Upper lobe of left lung (tissue), 6 donors: Measurements from ENCODE around the gene BICRA. TPM values are rescaled to one million over a fixed set of nuclear protein-coding genes. Genes with fewer than 3 reads are reported as not detected.
A peak's percentile ranks its signal among the peaks of the same experiment; 100 is the strongest.
"Not testable (repeated sequence)": the region's sequence is repeated elsewhere in the genome, so short reads cannot be mapped to it uniquely, and the experiment has no call there.

Experiments
- ATAC-seq, 2 donors: fragments of 200-7000 bp; cut with Tn5 transposase; one replicate each; pipeline ENCODE4 v1.9.1; 2022; ENCODE audit warnings: mild to moderate bottlenecking in 2 of 2, moderate library complexity in 2 of 2; ENCODE audit not compliant: low FRiP score in 2 of 2
- DNase-seq, 2 donors: peaks; one replicate each; pipeline ENCODE4 v3.0.0-alpha.2; 2019 to 2020
- H3K27ac ChIP-seq, 4 donors: fragments of 200-600 bp; sonication (generic); one replicate each; pipeline ENCODE4 v1.5.1; 2016 to 2019
- H3K27me3 ChIP-seq, 4 donors: fragments of 200-600 bp; sonication (generic); one replicate each; pipeline ENCODE4 v1.5.1; 2017 to 2019
- H3K36me3 ChIP-seq, 4 donors: fragments of 200-600 bp; sonication (generic); one replicate each; pipeline ENCODE4 v1.5.1; 2016 to 2019
- H3K4me1 ChIP-seq, 4 donors: fragments of 200-600 bp; sonication (generic); one replicate each; pipeline ENCODE4 v1.5.1; 2018 to 2019
- H3K4me3 ChIP-seq, 4 donors: fragments of 200-600 bp; sonication (generic); one replicate each; pipeline ENCODE4 v1.5.1; 2017 to 2019; ENCODE audit warnings: mild to moderate bottlenecking in 2 of 4, moderate library complexity in 1 of 4
- H3K9me3 ChIP-seq, 4 donors: fragments of 200-600 bp; sonication (generic); one replicate each; pipeline ENCODE4 v1.5.1; 2018 to 2019
- CTCF ChIP-seq, 6 experiments: fragments of 450-650 bp in 4 of 6; fragments of 200-600 bp in 2 of 6; sonication (generic) in 2 of 6; IDR thresholded peaks; one replicate each; pipeline ENCODE4 v1.5.1; 2016 to 2019; ENCODE audit warnings: antibody characterized with exemption in 6 of 6
- EP300 ChIP-seq, 4 donors: sonication (generic); formaldehyde crosslinking; IDR thresholded peaks; one replicate each; pipeline ENCODE4 v1.5.1; 2017; ENCODE audit warnings: antibody characterized with exemption in 4 of 4, control low read depth in 2 of 4
- POLR2A ChIP-seq, 4 donors: fragments of 450-650 bp; IDR thresholded peaks; one replicate each; pipeline ENCODE4 v1.5.1; 2016 to 2017; ENCODE audit warnings: antibody characterized with exemption in 4 of 4, mild to moderate bottlenecking in 2 of 4
- POLR2AphosphoS5 ChIP-seq, 2 donors: sonication (generic); formaldehyde crosslinking; IDR thresholded peaks; one replicate each; pipeline ENCODE4 v1.5.1; 2017; ENCODE audit warnings: antibody characterized with exemption in 2 of 2
- WGBS, 2 donors: methylation state at CpG; one replicate each; pipeline ENCODE4 v1.1.5; 2017 to 2018; 5-methylcytosine and 5-hydroxymethylcytosine counted together
- total RNA-seq, 6 donors: library from RNA; depleted of rRNA in 4 of 6; stranded (reverse); fragments of >200 nt in 4 of 6; gene quantifications; one replicate each; pipeline versions ENCODE4 v1.1.0 to v1.2.1, GENCODE V29; 2016 to 2021
- donor health status: DM: no; HTN: no; CAD: no; lungs with moderate emphysema.
- donor health status: DM: no; HTN: yes; CAD: no; lungs with severe emphysema.

BICRA gene
- total RNA-seq, 6 donors from 2014 or later = 5.0 to 66.1 (median 15.2) TPM

- peak in 1 of 2 donors; percentile 22 for DNase-seq
- TF ChIP-seq EP300 (IDR thresholded peaks at IDR 0.05) = no peak
- TF ChIP-seq POLR2AphosphoS5 (IDR thresholded peaks at IDR 0.05) = peak in 1 of 2 donors; percentile 40
- no peak for TF ChIP-seq CTCF (IDR thresholded peaks at IDR 0.05)
- Histone ChIP-seq H3K36me3 (no peaks in the 10 kb centered on the region), H3K9me3 (no peaks in the 10 kb centered on the region), H3K4me3 (no peak overlapping the region), H3K27ac (peak overlapping the region in 2 of 4 donors; percentile 4 to 50), H3K4me1 (peaks cover 14 to 22% (median 18%) of the 10 kb centered on the region in 4 donors), H3K27me3 (no peaks in the 10 kb centered on the region)
- ATAC-seq = no peak
- 52 to 58% methylated on average over 6 of the region's 6 CpGs for WGBS, 2 donors
Measured at GRCh38 chr19:47595944-47596343, 13.0 kb upstream of the BICRA start.

- Histone ChIP-seq H3K27me3 (no peaks in the 10 kb centered on the region), H3K36me3 (no peaks in the 10 kb centered on the region), H3K4me3 (peak overlapping the region in 3 of 4 donors; percentile 8 to 60 (median 60)), H3K4me1 (peaks cover 17 to 27% (median 21%) of the 10 kb centered on the region in 4 donors), H3K27ac (peak overlapping the region; percentile 46 to 91 (median 74)), H3K9me3 (no peaks in the 10 kb centered on the region)
- WGBS, 2 donors = 34 to 36% methylated on average over 21 of the region's 21 CpGs
- DNase-seq (peak; percentile 37 to 54), ATAC-seq (peak; percentile 44 to 63)
- TF ChIP-seq POLR2AphosphoS5 (IDR thresholded peaks at IDR 0.05) (peak; percentile 34 to 47), CTCF (IDR thresholded peaks at IDR 0.05) (no peak)
Measured at GRCh38 chr19:47598407-47599349, 10.3 kb upstream of the BICRA start.

GRCh38 chr19:47599671-47600245, 9.2 kb upstream of the BICRA start:
- ATAC-seq, H3K27me3 ChIP-seq, H3K9me3 ChIP-seq, H3K36me3 ChIP-seq: not testable (repeated sequence)
- 37 to 38% methylated on average over 25 of the region's 25 CpGs for WGBS, 2 donors
- Histone ChIP-seq H3K4me3 (peak overlapping the region; percentile 3 to 60 (median 54)), H3K4me1 (peaks cover 17 to 27% (median 21%) of the 10 kb centered on the region in 4 donors), H3K27ac (peak overlapping the region; percentile 58 to 91 (median 88))
- peak in 1 of 2 donors; percentile 73 for DNase-seq

DNA sequence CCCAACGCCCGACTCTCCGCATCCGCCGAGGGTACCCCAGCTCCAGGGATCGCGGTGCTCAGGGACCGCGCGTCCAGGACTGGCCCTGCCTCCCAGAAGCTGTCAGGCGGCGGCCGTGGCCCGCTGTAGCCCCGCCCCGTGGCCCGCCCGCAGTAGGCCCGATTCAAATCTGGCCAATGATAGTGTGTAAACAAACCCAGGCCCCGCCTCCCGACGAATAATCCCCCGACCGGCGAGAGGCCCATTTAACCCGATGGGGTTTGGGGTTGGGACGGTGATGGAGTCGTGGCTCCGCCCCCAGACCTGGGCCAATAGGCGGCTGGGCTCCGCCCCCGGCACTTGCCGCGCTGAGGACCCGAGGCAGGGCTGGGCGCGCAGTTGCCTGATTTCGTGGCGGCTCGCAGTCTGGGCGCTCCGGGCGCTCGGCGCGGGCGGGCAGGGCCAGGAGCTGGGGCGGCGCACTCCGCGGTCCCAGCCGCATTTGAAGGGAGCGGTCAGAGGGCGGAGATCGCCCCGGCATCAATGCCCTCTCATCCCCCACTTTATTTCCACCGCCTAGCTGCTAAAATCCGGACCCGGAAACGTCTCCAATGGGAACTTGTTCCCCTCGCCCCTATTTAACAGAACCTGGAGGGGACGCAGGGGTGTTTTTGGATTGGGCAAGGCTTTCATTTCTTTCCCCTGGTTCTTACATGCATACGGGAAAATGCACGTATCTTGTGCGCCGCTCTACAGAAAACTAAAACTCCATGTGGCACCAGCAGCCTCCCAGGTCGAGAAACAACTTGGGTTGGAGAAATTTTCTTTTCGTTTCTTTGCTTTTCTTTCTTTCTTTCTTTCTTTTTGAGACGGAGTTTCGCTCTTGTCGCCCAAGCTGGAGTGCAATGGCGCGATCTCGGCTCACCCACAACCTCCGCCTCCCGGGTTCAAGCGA, 8.4 kb upstream of the BICRA start:
- H3K27ac ChIP-seq = peak overlapping the region; percentile 82 to 91 (median 88)
- H3K4me3 ChIP-seq = peak overlapping the region; percentile 48 to 60 (median 58)
- DNase-seq (peak; percentile 99), ATAC-seq (peak; percentile 99 to 100)
- peak in 1 of 6 experiments; percentile 10 for TF ChIP-seq CTCF (IDR thresholded peaks at IDR 0.05)
- peak; percentile 54 to 89 for TF ChIP-seq POLR2AphosphoS5 (IDR thresholded peaks at IDR 0.05)
- TF ChIP-seq POLR2A (IDR thresholded peaks at IDR 0.05) = peak in 3 of 4 donors; percentile 76 to 95 (median 86)
- no peak for TF ChIP-seq EP300 (IDR thresholded peaks at IDR 0.05)
- no peaks in the 10 kb centered on the region for H3K9me3 ChIP-seq
- H3K4me1 ChIP-seq = peaks cover 17 to 27% (median 21%) of the 10 kb centered on the region in 4 donors
- WGBS, 2 donors = 6 to 20% methylated on average over 19 to 48 of the region's 77 CpGs
- H3K36me3 ChIP-seq = no peaks in the 10 kb centered on the region
- no peaks in the 10 kb centered on the region for H3K27me3 ChIP-seq
